ENCODE data around the gene KCNJ15.

DNA sequence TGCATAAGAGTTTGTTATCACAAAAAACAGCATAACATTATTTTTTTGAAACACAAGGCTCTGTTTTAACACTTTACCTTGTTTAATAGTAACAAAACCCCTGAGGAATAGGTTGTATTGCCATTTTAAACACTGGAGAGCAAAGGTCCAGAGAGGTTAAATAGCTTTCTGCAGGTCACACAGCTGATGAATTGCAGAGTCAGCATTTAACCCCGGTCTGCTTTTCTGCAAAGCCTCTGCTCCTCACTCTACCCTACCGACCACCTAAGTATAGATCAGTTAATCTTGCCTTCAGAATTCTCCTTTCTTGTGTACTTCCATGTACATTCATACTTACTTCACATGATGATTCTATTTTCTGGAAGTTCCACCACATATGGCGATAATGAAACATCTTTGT, 42.0 kb downstream of the KCNJ15 start:
- TF ChIP-seq, protein P1, sequence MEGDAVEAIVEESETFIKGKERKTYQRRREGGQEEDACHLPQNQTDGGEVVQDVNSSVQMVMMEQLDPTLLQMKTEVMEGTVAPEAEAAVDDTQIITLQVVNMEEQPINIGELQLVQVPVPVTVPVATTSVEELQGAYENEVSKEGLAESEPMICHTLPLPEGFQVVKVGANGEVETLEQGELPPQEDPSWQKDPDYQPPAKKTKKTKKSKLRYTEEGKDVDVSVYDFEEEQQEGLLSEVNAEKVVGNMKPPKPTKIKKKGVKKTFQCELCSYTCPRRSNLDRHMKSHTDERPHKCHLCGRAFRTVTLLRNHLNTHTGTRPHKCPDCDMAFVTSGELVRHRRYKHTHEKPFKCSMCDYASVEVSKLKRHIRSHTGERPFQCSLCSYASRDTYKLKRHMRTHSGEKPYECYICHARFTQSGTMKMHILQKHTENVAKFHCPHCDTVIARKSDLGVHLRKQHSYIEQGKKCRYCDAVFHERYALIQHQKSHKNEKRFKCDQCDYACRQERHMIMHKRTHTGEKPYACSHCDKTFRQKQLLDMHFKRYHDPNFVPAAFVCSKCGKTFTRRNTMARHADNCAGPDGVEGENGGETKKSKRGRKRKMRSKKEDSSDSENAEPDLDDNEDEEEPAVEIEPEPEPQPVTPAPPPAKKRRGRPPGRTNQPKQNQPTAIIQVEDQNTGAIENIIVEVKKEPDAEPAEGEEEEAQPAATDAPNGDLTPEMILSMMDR (IDR thresholded peaks at IDR 0.05) = no peak
- no peak for TF ChIP-seq POLR2A (IDR thresholded peaks at IDR 0.05)

Data from Peyer's patch (tissue), 4 donors.